ENCODE measurements around the gene PPM1N.
"Not testable (repeated sequence)": the region's sequence is repeated elsewhere in the genome, so short reads cannot be mapped to it uniquely, and the experiment has no call there.

The PPM1N gene

GRCh38 chr19:45510352-45510751 is 12.1 kb downstream of the PPM1N start:
- DNase-seq: not testable (repeated sequence)

DNA sequence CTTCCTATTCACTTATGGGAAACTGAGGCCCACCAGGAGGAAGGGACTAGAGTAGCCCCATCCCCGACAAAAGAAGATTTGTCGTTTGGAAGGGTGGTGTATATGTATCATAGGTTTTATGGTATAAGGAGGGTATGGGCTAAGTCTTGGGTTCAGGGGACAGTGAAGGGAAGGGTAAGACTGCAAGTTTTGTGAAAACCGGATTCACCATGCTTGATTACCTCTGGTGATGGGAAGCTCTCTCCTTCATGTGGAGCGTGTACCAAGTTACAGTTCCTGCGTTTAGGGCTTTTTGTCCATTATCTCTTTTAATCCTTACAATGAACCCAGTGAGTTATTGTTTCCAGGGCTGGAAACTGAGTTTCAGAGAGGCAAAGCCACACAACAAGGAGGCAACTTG is 12.8 kb downstream of the PPM1N start:
- DNase-seq: no peak

GRCh38 chr19:45512881-45513483 is 14.7 kb downstream of the PPM1N start:
- no peak for DNase-seq

DNA sequence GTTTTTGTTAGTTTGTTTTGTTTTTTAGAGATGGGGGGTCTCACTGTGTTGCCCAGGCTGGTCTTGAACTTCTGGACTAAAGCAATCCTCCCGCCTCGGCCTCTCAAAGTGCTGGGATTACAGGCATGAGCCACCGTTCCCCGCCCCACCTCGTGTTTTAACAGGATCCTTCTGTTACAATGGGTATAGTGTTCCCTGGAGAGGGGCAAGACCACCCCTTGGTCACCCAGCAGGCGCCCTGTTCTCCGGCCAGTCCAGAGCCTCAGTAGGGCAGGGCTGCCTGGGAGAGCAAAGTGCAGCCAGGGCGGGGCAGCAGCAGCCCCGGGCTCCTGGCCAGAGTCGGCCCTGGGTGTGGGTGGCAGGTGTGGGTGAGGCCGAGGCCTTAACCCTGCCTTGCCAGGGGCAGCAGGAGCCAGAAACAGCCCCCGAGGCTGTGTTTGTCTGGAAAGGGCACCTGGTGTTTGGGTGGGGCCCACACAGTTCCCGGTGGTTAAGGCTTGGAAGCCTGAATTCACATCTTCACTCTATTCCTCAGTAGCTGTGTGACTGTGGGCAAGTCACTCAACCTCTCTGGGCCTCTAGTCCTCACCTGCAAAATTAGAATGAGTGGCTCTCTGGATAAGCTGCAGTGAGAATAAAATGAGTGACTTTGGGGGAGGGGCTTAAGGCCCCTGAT is 16.3 kb downstream of the PPM1N start:
- DNase-seq: no peak

DNA sequence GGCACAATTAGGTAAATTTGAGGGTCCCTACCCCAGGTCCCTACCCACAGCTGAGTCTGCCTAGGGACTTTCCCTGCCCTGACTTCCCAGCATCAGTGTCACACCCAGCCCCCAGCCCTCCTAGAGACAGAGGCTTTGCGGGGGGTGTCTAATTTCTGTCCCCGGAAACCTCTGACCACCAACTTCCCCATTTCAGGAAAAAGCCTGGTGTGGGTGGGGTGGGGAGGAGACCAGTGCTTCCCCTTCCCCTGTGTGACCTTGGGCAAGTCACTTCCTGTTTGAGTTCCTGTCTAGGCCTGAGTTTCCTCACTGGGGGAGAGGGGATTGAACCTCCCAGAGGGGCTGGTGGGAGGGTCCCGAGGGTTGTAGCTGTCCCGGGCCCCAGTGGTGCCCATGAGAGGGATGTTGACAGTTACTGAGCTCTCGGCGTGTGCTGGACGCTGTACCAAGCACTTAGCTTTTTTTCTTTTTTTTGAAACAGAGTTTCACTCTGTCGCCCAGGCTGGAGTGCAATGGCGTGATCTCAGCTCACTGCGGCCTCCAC is 16.9 kb downstream of the PPM1N start:
- DNase-seq: peak; percentile 96

GRCh38 chr19:45515807-45516401 is 17.7 kb downstream of the PPM1N start:
- peak; percentile 59 for DNase-seq

GRCh38 chr19:45517238-45517637 is 19.0 kb downstream of the PPM1N start:
- DNase-seq: no peak

- no peak for DNase-seq
These were observed 19.6 kb downstream of the PPM1N start for GRCh38 chr19:45517641-45518468.

- no peak for DNase-seq
These were observed 20.2 kb downstream of the PPM1N start for GRCh38 chr19:45518469-45518826.

GRCh38 chr19:45522010-45522941 is 24.0 kb downstream of the PPM1N start:
- DNase-seq: no peak

DNA sequence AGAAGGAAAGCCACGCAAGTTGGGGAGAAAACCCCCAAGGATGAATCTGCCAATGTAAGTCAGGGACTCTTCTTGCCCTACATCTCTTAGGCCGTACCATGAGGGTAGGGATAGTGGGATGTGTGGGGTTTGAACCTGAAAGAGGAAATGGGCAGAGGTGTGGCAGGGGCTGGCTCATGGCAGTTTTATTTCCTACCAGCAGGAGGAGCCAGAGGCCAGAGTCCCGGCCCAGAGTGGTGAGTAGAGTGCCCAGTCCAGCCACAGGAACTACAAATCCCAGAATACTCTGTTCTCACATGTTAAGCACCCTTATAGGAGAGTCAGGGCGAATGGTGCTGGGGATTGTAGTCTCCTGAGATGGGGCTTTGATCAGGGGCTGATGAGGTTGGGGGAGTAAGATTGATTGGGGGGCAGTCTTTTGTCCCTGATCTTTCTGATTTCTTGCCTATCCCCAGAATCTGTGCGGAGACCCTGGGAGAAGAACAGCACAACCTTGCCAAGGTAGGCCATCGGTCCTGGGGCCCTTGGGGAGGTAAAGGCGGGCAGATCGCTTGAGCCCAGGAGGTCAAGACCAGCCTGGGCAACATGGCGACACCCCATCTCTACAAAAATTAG is 25.5 kb downstream of the PPM1N start:
- DNase-seq: peak; percentile 89

DNA sequence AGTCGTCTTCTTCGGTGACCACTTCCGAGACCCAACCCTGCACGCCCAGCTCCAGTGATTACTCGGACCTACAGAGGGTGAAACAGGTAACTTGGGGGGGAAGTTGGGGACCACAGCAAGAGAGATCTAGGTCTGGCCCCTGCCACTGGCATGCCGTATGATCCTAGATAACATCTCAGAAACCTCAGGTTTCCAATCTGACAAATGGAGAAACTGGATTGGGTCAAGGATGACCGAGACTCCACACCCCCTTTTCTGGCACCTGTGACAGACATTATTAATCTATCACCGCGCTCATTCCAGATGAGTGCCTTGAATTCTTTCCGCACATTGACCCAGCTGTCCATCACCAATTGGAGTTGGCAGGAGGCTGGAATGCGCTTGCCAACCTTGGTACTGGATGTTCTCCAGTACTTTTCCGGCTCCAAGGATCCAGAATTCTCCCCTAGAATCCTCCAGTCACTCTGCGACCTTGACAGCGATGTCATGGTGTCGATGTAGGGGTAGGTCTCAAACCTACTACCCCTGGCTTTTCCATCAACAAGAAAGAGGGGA is 26.4 kb downstream of the PPM1N start:
- no peak for DNase-seq

- DNase-seq: peak; percentile 44
These were observed 27.9 kb downstream of the PPM1N start for GRCh38 chr19:45526143-45526542.

DNA sequence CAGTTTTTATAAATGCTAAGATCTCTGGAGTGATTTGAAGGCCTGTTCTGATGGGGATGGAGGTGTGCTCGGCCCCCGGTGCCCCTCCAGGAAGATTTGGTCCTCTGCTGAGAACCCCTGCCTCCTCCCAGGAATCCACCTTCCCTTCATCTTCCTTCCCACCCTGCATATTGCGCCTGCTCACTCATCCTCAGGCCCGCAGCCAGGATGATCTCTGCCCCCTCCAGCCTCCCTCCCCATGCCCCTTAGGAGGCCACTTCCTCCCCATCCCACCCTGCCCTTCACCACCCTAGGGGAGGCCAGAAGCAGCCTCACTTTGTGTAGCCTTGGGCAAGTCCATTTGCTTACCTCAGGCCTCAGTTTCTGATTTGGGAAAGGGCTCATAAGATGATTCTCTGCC is 28.7 kb downstream of the PPM1N start:
- no peak for DNase-seq

GRCh38 chr19:45527731-45528130 is 29.5 kb downstream of the PPM1N start:
- no peak for DNase-seq

DNA sequence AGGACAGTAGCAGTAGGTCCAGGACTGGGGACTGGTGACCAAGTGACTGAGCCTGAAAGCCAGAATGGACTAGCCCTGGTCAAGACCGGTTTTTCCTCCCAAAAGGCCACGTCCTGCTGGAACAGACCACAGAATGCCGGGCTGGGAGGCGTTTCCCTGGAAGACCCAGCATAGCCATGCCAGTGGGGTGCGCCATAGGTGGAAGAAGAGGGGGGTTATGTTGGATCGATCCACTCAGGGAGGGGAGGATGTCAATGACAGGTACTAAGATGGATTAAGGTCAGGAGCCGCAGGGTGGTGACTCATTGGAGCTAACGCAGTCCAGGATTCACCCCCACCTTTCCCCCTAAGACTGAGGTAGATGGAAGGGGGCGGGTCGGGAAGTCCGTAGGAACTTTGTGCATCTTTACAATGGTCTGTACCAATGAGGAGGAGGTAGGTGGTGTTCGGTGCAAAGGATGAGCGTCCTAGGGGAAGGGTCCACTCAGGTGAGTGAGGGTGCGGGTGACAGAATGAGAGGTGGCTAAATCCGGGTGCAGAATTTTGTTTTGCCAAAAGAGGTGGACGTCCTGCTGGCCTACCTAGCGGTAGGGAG is 30.0 kb downstream of the PPM1N start:
- no peak for DNase-seq

DNA sequence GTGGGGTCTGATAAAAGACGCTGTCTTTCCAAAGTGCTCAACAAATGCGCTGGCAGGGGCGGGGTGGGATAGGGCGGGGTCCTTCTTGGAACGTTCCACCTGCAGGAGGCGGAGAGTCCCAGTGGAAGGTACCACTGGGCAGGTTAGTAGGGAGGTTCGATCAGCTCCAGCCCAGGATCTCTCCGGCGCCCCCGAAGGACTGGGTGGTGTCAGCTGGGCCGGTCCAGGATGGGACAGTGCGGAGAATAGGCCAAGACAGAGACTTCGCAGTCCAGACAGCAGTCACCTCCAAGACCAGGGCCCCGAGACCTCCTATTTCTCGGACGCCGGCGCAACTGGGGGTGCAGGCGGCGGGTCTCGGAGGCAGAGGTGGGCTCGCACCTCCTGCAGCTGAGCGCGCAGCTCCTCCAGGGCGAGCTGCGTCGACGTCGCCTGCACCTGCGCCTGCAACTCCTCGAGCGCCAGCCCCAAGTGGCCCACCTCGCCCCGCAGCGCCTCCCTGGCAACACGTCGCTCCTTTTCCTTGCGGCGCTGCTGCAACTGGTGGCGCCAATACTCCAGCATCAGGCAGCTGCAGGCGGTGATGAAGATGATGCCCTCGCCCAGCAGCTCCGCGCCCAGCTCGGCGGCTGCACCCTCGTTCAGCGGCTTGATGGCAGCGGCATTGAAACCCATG is 30.6 kb downstream of the PPM1N start:
- no peak for DNase-seq

GRCh38 chr19:45529420-45529785 is 31.2 kb downstream of the PPM1N start:
- DNase-seq: no peak

DNA sequence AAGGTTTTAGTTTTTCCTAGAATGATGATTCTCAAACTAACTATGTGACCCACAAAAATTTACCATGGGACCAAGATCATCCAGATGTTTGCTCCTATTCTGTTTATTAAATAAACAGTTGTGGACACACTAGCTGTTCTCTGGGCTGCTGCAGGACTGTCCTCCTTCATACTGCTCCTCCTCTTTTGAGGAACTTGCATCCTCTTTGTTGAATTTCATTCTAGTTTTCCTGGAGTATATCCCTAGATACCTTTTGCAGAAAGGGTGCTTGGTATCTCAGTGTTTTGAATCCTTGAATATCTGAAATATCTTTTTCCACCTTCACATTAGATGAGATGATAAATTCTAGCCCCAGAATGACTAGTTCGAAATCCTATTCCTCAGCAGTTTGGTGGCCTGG is 33.1 kb downstream of the PPM1N start:
- no peak for DNase-seq

DNA sequence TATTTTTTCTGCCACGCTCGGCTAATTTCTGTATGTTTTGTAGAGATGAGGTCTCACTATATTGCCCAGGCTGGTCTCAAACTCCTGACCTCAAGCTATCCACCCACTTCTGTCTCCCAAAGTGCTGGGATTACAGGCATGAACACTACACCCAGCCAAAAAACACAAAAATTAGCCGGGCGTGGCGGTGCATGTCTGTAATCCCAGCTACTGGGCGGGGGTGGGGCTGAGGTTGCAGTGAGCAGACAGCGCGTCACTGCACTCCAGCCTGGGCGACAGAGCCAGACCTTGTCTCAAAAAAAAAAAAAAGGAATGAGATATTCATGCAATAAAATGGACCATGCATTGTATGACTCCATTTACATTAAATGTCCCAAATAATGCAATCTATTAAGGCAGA is 41.2 kb downstream of the PPM1N start:
- no peak for DNase-seq
